SIG-M5 (cell line): Measurements from ENCODE around the gene ZFAND3.
"Not testable (repeated sequence)": the region's sequence is repeated elsewhere in the genome, so short reads cannot be mapped to it uniquely, and the experiment has no call there.

ENCODE experiments used
- DNase-seq: peaks from one replicate; lab custom pipeline; 2025; lab: John Stamatoyannopoulos, UW

Gene ZFAND3

DNA sequence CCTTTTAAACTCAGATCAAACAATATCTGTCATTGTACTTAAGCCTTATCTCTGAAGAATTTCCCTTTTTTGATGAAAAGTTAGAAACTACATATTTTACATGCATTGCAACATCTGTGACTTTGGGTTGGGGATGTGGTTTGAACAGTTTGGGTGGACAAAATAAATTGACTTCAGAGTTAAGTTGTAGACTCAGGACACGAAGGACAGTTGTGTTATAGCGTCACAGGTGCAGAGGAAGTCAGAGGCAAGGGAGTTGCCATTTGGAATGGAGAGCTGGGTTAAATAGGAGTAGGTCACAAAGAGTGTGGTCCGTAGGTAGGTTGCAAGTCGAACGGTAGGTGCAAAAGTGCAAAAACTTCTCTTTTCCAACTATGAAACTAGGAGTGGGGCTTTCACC, 46.0 kb downstream of the ZFAND3 start:
- DNase-seq = no peak

DNA sequence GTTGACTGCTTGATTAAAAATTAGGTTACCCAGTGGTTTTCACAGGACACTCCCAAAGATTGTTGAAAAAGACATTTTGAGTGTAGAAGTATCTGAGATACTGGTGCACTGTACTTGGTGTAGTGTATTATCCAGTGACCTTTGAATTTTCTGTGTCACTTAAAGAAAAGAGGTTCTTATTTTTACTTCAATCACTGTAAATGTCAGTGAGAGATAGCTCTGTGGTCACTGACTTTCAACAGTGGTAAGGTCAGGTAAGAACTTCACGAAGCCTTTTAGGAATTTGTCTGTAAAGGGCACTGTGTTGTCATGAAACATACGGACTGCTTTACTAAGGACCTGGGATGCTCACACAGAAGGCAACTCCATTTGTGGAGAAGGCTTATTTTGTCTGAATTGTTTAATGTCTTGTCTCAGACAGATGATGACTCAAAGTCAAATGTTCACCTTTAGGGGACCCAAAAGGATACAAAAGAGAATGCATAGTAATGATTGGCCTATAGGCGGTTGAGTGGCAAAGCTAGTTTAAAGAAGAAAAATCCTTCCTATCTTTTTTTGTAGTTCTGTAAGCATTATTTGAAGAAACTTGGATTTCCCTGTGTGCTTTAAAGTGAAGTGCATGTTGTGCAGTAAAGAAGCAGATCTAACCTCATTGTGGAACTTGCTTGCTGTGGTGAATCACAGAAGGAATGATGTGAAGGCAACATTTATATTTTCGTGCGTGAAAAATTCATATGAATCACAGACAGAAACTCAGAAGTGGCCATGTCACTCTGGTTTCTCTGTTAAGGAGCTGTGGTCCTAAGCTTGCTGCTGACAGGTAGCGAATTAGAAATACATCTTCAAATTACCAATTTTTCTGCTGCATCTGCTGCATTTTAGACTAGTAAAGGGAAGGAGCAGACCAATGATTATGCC, 47.3 kb downstream of the ZFAND3 start:
- no peak for DNase-seq

DNA sequence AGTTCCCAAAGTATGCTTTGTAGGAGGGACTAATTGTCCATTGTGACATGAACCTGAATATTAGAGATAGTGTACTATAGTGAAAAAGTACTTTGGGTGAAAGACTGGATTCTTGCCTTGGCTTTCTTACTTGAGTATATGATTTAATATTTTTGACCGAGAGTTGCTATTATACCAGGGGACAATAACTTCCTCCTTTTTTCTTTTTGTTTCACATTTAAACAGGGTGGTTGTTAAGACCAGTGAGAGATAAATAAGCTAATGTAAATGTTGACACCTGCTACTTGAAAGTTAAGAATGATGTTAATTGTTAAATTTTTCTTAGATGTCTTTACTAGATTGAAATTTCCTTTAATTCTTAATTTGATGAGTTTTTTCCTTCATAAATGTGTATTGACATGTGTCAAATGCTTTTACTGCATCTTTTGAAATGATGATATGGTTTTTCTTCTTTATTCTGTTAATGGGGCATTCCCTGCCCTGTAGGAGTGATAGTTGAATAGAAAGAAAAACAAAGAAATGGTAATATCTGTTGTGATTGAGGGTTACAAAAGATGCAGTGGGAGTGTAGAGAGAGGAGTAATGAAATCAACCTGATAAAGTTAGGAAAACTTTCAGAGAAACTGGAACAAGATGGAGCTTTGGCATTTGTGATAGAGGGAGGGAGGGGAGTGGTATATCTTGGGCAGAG, 48.4 kb downstream of the ZFAND3 start:
- no peak for DNase-seq

DNA sequence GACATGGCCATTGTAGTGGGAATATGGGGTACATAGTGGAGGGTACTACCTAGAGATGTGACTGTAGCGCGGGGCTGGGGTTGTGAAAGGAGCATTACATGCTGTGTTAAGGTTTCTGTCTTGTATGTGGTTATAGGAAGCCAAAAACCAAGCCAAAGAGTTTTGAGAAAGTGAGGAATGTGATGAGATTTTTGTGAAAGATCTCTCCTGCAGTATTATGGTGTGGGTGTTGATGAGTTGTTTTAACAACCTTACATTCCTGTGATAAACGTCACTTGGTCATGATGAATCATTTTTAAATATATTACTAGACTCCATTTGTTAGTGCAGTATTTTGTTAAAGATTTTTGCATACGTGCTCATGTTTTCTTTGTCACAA, 48.9 kb downstream of the ZFAND3 start:
- no peak for DNase-seq

DNA sequence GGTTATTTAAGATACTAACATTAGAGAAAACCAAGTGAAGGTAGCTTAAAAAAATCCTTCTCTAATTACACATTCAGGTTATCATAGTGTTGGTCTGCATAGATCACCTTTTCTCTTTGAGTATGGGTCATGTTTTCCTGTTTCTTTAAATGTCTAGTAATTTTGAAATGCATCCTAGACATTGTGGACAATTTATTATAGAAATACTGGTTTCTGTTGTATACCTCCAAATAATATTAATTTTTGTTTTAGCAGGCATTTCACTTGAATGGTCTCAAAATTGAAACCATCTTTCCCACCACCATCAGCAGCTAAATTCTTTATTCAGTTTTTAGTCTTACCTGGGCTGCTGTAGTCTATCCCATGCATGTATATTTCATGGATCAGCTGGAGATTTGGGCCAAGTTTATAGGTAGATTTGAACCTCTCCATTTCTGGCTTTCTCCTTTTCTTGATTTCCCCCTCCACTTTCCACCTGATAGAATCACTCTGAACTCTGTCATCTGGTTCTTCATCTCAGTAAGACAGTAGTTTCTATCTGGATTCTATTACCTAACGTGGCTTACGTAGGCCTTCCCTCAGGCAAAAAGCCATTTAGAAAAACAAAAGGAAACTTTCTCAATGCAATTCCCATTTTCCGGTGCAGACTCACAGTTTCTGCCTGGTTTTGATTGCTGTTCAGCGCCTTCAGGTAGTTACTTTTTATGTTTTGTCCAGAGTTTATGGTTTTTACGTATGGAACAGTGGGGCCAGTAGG, 52.3 kb downstream of the ZFAND3 start:
- DNase-seq = no peak

DNA sequence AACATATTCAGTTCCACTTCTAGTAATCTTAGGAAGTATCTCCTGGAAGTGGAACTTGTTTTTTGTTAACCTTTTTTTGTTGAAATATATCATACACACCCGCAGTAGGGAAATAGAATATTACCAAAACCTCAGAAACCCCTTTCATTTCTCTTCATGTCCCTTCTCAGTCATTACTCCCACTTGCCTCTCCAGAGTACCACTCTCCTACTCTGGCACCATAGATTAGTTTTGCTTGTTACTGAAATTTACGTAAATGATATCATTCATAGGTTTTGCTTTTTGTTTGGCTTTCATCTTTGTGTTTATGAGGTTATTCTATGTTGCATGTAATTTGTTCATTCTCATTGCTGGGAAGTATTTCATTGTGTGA, 52.8 kb downstream of the ZFAND3 start:
- DNase-seq = no peak

DNA sequence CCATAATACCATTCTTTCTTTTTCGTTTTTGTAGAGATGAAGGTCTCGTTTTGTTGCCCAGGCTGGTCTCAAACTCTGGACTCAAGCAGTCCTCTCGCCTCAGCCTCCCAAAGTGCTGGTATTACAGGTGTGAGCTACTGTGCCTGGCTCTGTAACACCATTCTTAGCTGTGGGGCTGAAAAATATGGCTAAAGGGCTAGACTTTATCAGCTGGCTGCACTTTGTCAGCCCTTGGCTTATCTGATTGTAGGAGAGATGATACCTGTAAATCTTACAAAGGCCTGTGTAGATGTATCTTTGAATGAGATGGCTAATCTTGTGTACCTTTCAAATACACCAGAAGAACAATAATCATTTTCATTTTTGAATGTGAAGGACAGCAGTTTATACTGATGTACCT, 55.2 kb downstream of the ZFAND3 start:
- DNase-seq = no peak

DNA sequence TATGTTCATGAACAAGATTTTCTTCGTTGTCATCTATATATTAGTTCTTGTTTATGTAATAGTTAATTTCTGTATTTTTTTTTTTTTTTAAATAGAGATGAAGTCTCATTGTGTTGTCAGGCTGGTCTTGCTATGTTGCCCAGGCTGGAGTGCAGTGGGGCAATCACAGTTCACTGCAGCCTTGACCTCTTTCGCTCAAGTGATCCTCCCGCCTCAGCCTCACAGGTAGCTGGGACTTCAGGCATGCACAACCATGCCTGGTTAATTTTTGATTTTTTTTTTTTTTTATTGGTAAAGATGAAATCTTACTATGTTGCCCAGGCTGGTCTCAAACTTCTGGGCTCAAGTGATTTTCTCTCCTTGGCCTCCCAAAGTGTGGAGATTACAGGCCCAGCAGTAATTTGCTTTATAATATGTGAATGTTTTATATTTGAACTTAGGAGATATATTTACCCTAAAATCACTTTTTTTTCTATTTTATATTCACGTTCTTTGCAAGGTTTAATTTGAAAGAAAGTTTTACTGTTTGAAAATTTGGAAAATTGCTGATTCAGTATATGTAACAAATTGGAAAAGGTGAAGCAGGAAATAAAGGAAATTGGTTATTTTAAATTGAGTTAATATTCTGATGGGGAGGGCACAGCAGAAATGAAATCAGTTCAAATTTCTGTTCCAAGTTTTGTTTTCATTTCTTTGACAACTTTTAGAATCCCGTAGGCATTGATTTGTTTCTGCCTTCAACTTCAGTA, 56.2 kb downstream of the ZFAND3 start:
- DNase-seq = no peak

DNA sequence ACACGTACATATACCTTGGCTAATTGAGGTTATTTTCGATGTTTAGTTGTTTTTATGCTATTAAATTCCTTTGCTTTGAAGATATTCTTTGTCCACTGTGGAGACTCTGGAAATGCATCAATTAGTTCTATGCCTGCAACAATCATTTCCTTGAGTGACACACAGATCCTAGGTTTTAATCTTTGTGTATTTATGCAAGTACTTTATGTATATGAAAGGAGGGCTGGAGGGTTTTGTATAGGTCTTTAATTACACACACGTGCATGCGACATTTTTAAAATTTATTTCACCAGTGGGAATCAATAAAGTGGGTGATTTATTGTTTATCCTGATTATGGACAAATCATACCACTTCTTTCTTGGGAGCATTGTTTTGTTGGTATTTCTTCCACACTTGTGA, 57.3 kb downstream of the ZFAND3 start:
- no peak for DNase-seq

DNA sequence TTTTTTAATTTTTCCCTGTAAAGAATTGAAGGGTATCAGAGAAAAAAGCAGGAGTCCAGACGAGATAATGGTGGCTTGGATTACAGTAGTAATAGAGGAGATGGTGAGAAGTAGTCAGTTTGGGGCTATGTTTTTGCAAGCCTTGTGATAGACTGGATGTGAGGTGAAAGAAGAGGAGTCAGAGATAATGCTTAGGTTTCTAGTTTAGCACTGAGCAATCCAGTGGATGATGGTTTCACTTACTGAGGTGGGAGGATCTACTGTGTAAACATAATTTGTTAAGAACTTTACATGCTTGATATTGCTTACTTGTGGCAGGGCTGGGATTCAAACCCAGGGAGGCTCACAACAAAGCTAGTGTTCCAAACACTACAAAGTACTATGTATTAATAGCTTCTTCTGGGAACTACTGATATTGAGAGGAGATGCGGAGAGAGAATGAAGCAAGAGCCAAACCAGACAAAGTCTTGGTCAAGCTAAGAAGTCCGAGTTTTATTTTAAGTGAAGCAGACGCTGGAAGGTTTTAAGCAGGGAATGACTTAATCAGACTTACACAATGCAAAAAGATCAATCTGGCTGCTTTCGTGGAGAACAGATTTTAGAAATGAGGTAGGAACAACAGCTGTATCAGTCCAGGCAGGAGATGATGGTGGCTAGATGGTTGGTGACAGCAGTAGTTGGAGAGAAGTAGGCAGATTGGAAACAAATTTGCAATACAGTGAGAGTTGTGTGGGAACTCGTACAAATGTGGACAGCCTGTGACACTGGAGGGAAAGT, 58.0 kb downstream of the ZFAND3 start:
- DNase-seq = no peak

DNA sequence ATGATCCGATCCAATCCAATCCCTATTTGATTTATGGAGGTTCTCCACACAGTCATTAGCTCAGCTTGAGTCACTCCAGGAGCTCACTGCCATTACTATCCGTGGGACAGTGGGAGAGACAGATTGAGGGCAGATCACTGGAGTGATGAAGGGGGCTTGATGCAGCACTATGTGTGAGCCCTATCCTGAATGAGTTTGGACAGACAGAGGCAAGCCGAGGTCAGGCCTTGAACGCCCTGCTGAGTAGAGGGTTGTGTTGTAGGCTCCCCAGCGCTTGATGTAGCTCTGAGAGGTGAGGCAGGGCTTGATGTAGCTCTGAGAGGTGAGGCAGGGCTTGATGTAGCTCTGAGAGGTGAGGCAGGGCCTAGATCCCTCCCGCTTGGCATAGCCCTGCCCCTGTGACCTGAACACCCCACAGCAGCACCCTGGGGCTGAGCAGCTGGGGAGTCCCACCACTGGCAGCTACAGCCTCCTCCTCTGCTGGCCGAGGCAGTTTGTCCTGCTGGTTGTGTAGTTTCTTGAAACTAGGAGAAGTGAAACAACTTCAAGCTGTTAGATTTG, 58.7 kb downstream of the ZFAND3 start:
- no peak for DNase-seq

DNA sequence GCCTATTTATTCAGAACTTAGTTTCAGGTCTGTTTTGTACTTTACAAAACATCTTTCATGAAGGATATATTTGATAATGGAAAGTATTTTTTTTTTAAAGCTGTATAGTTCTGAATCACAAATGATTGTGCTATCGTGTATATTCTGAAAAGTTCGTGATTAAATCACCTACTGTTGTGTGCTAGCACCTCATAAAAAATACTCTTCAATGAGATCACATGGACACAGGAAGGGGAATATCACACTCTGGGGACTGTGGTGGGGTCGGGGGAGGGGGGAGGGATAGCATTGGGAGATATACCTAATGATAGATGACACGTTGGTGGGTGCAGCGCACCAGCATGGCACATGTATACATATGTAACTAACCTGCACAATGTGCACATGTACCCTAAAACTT, 61.1 kb downstream of the ZFAND3 start:
- DNase-seq = not testable (repeated sequence)

DNA sequence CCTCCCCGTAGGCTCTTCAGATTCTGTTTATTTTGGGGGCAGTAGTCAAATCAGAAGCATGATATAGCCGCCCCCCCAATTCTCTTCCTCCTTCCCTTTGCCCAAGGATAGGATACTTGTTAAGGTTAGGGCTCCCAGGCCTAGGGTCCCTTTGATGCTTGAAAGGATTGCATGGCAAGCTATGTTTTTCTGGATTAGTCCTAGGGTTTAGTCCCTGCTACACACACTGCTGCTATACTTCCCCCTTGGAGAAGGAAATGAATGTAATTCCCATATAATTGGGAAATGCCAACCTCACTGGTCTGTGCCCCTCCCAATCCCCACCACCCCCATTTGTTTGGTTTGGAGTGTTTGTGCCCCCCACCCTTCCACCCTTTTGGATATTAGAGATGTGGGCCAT, 62.8 kb downstream of the ZFAND3 start:
- DNase-seq = no peak

DNA sequence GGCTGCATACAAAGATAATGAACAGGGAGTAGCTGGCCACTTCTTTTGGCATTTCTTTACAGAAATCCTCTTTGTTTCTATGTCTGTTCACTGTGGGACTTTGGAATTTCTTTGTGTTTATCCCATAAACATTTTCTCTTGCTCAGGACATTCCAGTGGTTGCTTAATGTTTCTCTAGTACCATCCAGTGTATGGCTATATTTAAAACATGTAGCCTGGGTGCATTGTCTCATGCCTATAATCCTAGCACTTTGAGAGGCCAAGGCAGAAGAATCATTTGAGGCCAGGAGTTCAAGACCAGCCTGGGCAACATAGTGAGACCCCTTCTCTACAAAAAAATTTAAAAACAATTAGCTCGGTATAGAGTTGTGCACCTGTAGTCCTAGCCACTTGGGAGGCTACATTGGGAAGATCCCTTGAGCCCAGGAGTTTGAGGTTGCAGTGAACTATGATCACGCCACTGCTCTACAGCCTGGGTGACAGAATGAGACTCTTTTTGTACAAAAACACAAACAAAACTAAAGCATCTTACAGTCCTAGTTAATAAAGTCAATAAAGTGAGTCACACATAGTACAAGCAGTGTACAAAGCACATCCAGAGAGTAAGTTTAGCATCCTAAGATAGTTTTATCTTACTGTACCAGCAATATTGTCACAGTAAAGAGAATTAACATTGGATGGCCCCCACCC, 63.3 kb downstream of the ZFAND3 start:
- no peak for DNase-seq

DNA sequence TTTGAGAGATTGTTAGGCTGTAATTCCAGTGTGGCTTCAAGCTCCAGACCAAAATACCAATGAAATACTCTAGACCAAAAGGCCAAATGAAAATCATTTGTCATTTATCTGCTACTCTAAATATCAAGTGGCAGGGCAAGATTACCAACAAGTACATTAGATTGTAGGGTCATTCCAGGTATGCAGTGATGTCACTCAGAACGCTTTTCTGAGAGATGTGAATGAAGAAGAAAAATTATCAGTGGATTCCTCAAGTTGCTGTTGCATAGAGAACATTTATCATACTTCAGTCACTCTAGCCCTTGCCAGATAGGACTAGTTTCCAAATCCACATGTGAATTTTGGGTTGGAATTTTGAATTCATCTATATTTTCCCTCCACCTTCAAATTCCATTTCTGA, 65.0 kb downstream of the ZFAND3 start:
- no peak for DNase-seq

DNA sequence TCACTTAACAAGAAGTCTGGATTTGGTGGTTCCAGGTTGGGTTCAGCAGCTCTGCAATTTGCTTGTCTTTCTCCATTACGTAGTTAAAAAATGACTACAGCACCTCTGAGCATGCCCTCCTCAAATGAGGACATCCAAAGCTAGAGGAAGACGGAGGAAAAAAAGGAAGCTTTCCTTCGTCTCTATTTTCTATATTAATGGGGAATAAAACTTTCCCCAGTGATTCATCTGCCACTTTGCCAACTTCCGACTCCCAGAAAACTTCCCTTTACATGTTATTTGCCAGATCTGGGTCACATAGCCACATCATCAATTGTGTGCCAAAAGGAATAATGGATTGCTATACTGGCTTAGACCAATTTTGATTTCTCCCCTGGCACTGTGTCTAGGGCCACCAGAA, 69.5 kb downstream of the ZFAND3 start:
- DNase-seq = no peak

DNA sequence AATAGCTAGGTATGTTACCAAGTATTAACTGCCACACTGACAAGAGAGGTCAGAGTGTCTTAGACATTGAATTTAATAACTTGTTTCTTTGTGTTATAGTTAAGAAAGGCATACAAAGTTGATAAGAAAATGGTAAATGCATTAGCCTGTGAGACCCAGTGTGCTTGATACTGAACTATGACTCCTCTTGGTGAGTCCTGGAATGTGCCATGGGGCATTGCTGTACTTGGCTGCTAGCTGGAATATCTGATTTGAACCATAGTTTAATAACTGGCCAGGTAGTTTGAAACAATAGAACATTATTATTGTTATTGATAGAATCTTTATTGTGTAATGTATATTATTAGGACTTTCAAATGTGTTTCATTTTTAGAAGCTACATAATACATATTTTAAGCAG, 70.0 kb downstream of the ZFAND3 start:
- DNase-seq = no peak

DNA sequence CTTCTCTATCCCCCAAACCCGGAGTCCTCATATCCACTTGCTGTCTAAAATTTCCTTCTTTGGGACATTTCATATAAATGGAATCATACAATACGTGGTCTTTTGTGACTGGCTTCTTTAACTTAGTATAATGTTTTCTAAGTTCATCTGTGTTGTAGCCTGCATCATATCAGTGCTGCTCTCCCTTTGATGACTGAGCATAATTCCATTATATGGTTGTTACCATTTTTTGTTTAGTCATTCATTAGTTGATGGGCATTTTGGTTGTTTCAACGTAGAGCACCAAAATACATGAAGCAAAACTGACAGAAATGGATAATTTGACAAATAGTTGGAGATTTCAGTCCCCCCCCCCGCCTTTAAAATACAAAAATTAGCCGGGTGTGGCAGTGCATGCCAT, 71.5 kb downstream of the ZFAND3 start:
- no peak for DNase-seq

DNA sequence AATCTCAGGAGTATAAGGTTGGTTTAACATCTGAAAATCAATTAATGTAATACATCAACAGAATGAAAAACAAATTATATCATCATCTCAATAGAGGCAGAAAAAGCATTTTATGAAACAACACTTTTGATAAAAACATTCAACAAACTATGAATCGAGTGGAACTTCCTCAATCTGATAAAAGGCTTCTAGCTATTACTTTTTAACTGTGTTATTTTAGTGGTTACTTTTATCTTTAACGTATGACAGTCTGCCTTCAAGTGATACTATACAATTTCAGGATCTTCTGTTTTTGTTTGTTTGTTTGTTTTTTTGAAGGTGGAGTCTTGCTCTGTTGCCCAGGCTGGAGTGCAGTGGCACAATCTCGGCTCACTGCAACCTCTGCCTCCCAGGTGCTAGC, 73.7 kb downstream of the ZFAND3 start:
- DNase-seq = no peak

DNA sequence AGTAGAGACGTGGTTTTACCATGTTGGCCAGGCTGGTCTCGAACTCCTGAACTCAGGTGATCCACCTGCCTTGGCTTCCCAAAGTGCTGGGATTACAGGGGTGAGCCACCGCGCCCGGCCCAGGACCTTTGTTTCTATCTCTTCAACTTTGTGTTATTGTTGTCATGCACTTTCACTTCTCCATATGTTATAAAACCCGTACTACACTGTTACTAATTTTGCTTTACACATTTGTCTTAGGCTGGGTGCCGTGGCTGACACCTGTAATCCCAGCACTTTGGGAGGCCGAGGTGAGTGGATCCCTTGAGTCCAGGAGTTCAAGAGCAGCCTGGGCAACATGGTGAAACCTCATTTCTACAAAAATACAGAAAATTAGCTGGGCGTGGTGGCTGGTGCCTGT, 74.2 kb downstream of the ZFAND3 start:
- not testable (repeated sequence) for DNase-seq
